ENCODE measurements around the gene ST6GALNAC1. TPM values are rescaled to one million over a fixed set of nuclear protein-coding genes. Genes with fewer than 3 reads are reported as not detected.

ST6GALNAC1 gene
- total RNA-seq, 1 experiment from 2014 or later: not detected

DNA sequence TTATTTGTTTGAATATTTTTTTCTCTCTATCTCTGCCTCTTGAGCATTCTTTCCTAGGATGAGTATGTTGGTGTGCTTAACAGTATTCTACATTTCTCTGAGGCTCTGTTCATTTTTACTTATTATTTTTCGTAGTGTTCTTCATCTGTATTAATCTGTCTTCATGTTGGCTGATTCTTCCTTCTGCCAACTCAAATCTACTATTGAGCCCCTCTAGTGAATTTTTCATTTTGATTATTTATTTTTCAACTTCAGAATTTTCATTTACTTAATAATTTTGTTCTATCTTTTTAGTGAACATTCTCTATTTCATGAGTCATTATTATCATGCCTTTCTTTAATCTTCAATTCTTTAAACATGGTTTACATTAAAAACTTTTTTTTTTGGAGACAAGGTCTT lies 3.2 kb upstream of the ST6GALNAC1 start:
- DNase-seq (ENCODE audit: low read depth, low spot score): no peak
- BruUV-seq (replicated peaks): no TSS peak
- CTCF ChIA-PET: no interaction called here
- Histone ChIP-seq H3K4me3 (replicated peaks in 1 of 2; ENCODE audit: low read depth in 1 of 2, low read length in 2 of 2) (no peak overlapping the region), H3K9me3 (ENCODE audit: control insufficient read depth in 1 of 2, insufficient read depth in 1 of 2, low read depth in 1 of 2, low read length in 2 of 2) (no peaks in the 10 kb centered on the region; a peak in 1 of 4 replicates), H3K27ac (ENCODE audit: low read depth, low read length) (no peak overlapping the region), H3K27me3 (ENCODE audit: insufficient read depth, low read length) (no peaks in the 10 kb centered on the region), H3K9me2 (ENCODE audit: insufficient read depth) (no peaks in the 10 kb centered on the region), H2AFZ (ENCODE audit: low read depth, low read length, poor library complexity, severe bottlenecking) (no peak overlapping the region), H4K20me1 (ENCODE audit: insufficient read depth) (no peaks in the 10 kb centered on the region), H3K4me1 (ENCODE audit: control insufficient read depth in 1 of 2, insufficient read depth in 2 of 2, low read length in 2 of 2) (peaks cover under 1 to 3% of the 10 kb centered on the region in 2 experiments; a peak in 3 of 4 replicates), H3K36me3 (ENCODE audit: control insufficient read depth in 1 of 2, insufficient read depth in 2 of 2, low read length in 2 of 2) (no peaks in the 10 kb centered on the region), H3K9ac (ENCODE audit: low read length) (no peak overlapping the region), H3K4me2 (ENCODE audit: low read length) (no peak overlapping the region), H3K79me2 (ENCODE audit: insufficient read depth, low read length) (no peaks in the 10 kb centered on the region)
- no peak for ATAC-seq
- RAD21 ChIA-PET (ENCODE audit: low non-redundant PET in 1 of 2, low total read pairs in 2 of 2, uncharacterized antibody in 2 of 2, unreplicated experiment in 2 of 2): no interaction called here
- TF ChIP-seq EGR1 (IDR thresholded peaks at IDR 0.05; ENCODE audit: low read depth) (no peak), CEBPB (IDR thresholded peaks at IDR 0.05; ENCODE audit: low read depth) (no peak), FOSL1 (IDR thresholded peaks at IDR 0.05; ENCODE audit: low read depth) (no peak), EZH2phosphoT487 (IDR thresholded peaks at IDR 0.05; ENCODE audit: borderline replicate concordance) (no peak), SP1 (IDR thresholded peaks at IDR 0.05; ENCODE audit: low read depth) (no peak), RAD21 (IDR thresholded peaks at IDR 0.05; ENCODE audit: low read depth) (no peak), POLR2AphosphoS5 (IDR thresholded peaks at IDR 0.05; ENCODE audit: low read depth, low read length) (no peak), MAX (IDR thresholded peaks at IDR 0.05) (no peak), SIN3A (IDR thresholded peaks at IDR 0.05; ENCODE audit: low read depth) (no peak), ZNF274 (IDR thresholded peaks at IDR 0.05; ENCODE audit: low read depth, low read length) (no peak), YY1 (IDR thresholded peaks at IDR 0.05; ENCODE audit: extremely low read depth, insufficient replicate concordance, low read depth, low read length) (no peak), JUND (IDR thresholded peaks at IDR 0.05) (no peak), REST (IDR thresholded peaks at IDR 0.05; ENCODE audit: low read depth) (no peak), CTCF (IDR thresholded peaks at IDR 0.05 in 2 of 3, conservative IDR thresholded peaks at IDR 0.05 in 1 of 3; ENCODE audit: borderline replicate concordance in 1 of 3, insufficient read depth in 1 of 3, low read depth in 2 of 3, low read length in 2 of 3) (no peak), TCF7L2 (IDR thresholded peaks at IDR 0.05; ENCODE audit: borderline replicate concordance, extremely low read depth, insufficient read depth, insufficient read length) (no peak), SRF (IDR thresholded peaks at IDR 0.05; ENCODE audit: low read depth) (no peak), CBX3 (IDR thresholded peaks at IDR 0.05; ENCODE audit: low read depth) (no peak), EZH2 (IDR thresholded peaks at IDR 0.05) (no peak), ZBTB33 (IDR thresholded peaks at IDR 0.05; ENCODE audit: extremely low read depth, insufficient replicate concordance, low read length) (no peak), ZFX (IDR thresholded peaks at IDR 0.05) (no peak)
- POLR2A ChIA-PET: no interaction called here
- intact Hi-C loops (cut with micrococcal nuclease): no loop called here

Measured in HCT116 (cell line).